NCI-H526 treated with DMSO at 0.1 percent for 48 hours (cell line): ENCODE results near the gene RIMS1.
A peak's percentile ranks its signal among the peaks of the same experiment; 100 is the strongest.

Source experiments
- DNase-seq: peaks from one replicate; lab custom pipeline; 2025; lab: John Stamatoyannopoulos, UW

The RIMS1 gene

GRCh38 chr6:71886184-71887005 is at the start of gene RIMS1:
TSS of gene RIMS1 (plus strand) at chr6:71886550. CDS start at chr6:71887024, 474 bp downstream.
- DNase-seq: peak; percentile 31

GRCh38 chr6:71851214-71851613 is 35.1 kb upstream of the RIMS1 start:
- no peak for DNase-seq

- no peak for DNase-seq
These were observed 33.4 kb upstream of the RIMS1 start for GRCh38 chr6:71852948-71853347.

- no peak for DNase-seq
These were observed 30.9 kb upstream of the RIMS1 start for GRCh38 chr6:71855406-71855805.

- no peak for DNase-seq
These were observed 7.3 kb upstream of the RIMS1 start for GRCh38 chr6:71879016-71879415.

GRCh38 chr6:71887006-71887743 is 825 bp downstream of the RIMS1 start:
- no peak for DNase-seq

- DNase-seq: no peak
These were observed 1.4 kb downstream of the RIMS1 start for GRCh38 chr6:71887744-71888230.

GRCh38 chr6:71888756-71889340 is 2.5 kb downstream of the RIMS1 start:
- DNase-seq: no peak

GRCh38 chr6:71889366-71889765 is 3.0 kb downstream of the RIMS1 start:
- DNase-seq: no peak

GRCh38 chr6:71892641-71893040 is 6.3 kb downstream of the RIMS1 start:
- DNase-seq: no peak

GRCh38 chr6:71900642-71901041 is 14.3 kb downstream of the RIMS1 start:
- DNase-seq: no peak

GRCh38 chr6:71902261-71902660 is 15.9 kb downstream of the RIMS1 start:
- DNase-seq: no peak

- DNase-seq: no peak
These were observed 20.5 kb downstream of the RIMS1 start for GRCh38 chr6:71906813-71907212.

GRCh38 chr6:71908162-71908765 is 21.9 kb downstream of the RIMS1 start:
- DNase-seq: no peak

- DNase-seq: no peak
These were observed 27.3 kb downstream of the RIMS1 start for GRCh38 chr6:71913444-71914234.

- no peak for DNase-seq
These were observed 42.7 kb downstream of the RIMS1 start for GRCh38 chr6:71929047-71929446.

GRCh38 chr6:71933881-71934280 is 47.5 kb downstream of the RIMS1 start:
- DNase-seq: no peak

GRCh38 chr6:71965404-71965803 is 79.1 kb downstream of the RIMS1 start:
- DNase-seq: peak; percentile 36

GRCh38 chr6:71967436-71967835 is 81.1 kb downstream of the RIMS1 start:
- no peak for DNase-seq

- no peak for DNase-seq
These were observed 91.5 kb downstream of the RIMS1 start for GRCh38 chr6:71977884-71978283.

GRCh38 chr6:71979911-71980310 is 93.6 kb downstream of the RIMS1 start:
- no peak for DNase-seq

GRCh38 chr6:71982389-71982788 is 96.0 kb downstream of the RIMS1 start:
- no peak for DNase-seq
